Peyer's patch (tissue), 4 donors: Measurements from ENCODE around the gene FAM131B.
A peak's percentile ranks its signal among the peaks of the same experiment; 100 is the strongest.

Source experiments
- CTCF ChIP-seq, 6 experiments: fragments of 450-650 bp in 4 of 6; fragments of 200-600 bp in 2 of 6; sonication (generic) in 1 of 6; IDR thresholded peaks; one replicate each; pipeline ENCODE4 v1.5.1; 2017 to 2019; ENCODE audit warnings: antibody characterized with exemption in 6 of 6, mild to moderate bottlenecking in 3 of 6, moderate library complexity in 1 of 6
- POLR2A ChIP-seq, 2 donors: fragments of 450-650 bp; IDR thresholded peaks; one replicate each; pipeline ENCODE4 v1.5.1; 2017; ENCODE audit warnings: antibody characterized with exemption in 2 of 2, mild to moderate bottlenecking in 2 of 2, moderate library complexity in 2 of 2

GRCh38 chr7:143318661-143319060 is 43.9 kb downstream of the FAM131B start:
- TF ChIP-seq CTCF (IDR thresholded peaks at IDR 0.05) (peak in 1 of 6 experiments; percentile 5), POLR2A (IDR thresholded peaks at IDR 0.05) (no peak)
